ENCODE data around the gene RALGAPA2. TPM values are rescaled to one million over a fixed set of nuclear protein-coding genes. Genes with fewer than 3 reads are reported as not detected.

Gene RALGAPA2
- total RNA-seq, 2 donors from 2014 or later, result 27.8 to 28.5 TPM

DNA sequence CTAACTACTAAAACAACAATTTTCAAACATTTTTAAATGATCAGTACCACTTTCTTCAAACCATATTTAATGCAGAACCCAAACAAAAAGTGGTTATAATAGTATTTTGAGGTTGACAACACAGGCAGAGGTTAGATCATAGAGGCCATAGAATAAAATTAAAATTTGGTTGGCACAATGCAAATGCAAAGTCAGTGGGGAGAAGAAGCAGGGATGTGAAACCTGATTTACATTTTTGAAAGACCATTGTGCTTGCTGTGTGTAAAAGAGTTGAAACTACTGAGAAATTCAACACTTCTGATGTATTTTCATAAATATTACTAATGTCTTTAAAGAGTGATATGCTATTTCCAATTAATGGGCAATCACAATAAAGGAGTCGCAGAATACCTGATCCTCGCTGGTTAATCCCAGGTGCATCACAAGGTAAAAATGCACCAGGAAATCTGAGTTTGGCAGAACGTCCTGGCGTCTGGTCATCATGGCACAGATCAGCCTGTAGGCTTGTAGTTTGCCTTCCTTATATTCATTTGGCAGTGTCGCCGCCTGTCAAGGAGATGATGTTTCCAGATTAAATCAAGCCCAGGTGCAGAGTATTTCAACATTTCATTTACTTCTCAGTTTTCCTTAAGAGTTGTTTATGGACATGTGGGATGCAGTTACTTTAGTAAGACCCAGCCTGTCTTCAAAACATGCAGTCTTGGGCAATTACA is 141.2 kb downstream of the RALGAPA2 start:
- no peak for DNase-seq (ENCODE audit: low spot score)
- Histone ChIP-seq H3K9me3 (no peaks in the 10 kb centered on the region), H3K4me1 (no peaks in the 10 kb centered on the region), H3K36me3 (peaks cover 32% of the 10 kb centered on the region), H3K27ac (no peak overlapping the region), H3K27me3 (no peaks in the 10 kb centered on the region), H3K4me3 (no peak overlapping the region)
- TF ChIP-seq, protein P1, sequence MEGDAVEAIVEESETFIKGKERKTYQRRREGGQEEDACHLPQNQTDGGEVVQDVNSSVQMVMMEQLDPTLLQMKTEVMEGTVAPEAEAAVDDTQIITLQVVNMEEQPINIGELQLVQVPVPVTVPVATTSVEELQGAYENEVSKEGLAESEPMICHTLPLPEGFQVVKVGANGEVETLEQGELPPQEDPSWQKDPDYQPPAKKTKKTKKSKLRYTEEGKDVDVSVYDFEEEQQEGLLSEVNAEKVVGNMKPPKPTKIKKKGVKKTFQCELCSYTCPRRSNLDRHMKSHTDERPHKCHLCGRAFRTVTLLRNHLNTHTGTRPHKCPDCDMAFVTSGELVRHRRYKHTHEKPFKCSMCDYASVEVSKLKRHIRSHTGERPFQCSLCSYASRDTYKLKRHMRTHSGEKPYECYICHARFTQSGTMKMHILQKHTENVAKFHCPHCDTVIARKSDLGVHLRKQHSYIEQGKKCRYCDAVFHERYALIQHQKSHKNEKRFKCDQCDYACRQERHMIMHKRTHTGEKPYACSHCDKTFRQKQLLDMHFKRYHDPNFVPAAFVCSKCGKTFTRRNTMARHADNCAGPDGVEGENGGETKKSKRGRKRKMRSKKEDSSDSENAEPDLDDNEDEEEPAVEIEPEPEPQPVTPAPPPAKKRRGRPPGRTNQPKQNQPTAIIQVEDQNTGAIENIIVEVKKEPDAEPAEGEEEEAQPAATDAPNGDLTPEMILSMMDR (IDR thresholded peaks at IDR 0.05), result no peak

DNA sequence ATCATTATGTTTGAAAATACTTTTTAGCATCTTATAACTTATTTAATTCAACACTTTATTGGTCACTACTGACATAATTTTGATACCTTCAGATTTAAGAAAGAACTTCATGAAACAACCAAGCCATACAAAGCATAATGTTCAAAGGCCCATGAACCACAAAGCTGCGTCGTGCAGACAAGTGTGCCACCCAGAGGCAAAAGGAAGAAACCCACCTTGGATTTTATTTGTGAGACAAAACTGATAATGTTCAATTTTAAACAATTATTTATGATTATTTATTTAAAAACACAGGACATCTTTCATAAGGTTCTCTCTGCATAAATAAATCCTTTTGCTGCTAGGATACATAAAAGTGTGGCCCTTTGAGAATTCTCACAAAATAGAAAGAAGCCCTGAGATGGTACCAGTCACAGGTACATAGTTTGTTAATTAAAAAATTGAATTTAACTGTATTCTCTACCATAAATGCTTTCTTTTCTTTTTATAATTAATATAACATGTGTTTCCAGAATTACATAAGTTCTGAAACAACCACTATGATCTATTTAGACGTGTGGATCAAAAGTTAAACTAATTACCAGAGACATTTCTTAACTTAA is 143.7 kb downstream of the RALGAPA2 start:
- no peak for DNase-seq (ENCODE audit: low spot score)
- peaks cover 18% of the 10 kb centered on the region for H3K36me3 ChIP-seq

DNA sequence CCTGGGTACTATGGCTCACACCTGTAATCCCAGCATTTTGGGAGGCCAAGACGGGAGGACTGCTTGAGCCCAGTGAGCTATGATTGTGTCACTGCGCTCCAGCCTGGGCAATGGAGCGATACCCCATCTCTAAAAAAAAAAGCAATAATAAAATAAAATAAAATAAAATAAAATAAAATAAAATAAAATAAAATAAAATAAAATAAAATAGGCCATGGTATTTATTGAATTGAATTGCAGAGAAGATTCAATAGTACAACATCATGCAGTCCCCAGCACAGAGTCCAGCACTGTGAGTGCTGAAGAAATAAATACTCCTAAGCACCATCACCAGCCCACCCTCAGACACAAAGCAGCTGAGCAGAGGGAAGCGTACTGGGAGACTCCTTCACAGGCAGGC is 144.7 kb downstream of the RALGAPA2 start:
- Histone ChIP-seq H3K27me3 (no peaks in the 10 kb centered on the region), H3K36me3 (peaks cover 18% of the 10 kb centered on the region), H3K4me1 (no peaks in the 10 kb centered on the region), H3K4me3 (no peak overlapping the region), H3K9me3 (no peaks in the 10 kb centered on the region), H3K27ac (no peak overlapping the region)
- no peak for DNase-seq (ENCODE audit: low spot score)
- TF ChIP-seq, protein P1 (IDR thresholded peaks at IDR 0.05), result no peak

More for the DNA sequence above, 143.7 kb downstream of the RALGAPA2 start:
- Histone ChIP-seq H3K9me3 (no peaks in the 10 kb centered on the region), H3K4me1 (no peaks in the 10 kb centered on the region), H3K27me3 (no peaks in the 10 kb centered on the region), H3K27ac (no peak overlapping the region), H3K4me3 (no peak overlapping the region)
- TF ChIP-seq, protein P1 (IDR thresholded peaks at IDR 0.05), result peak; percentile 27 to 71

DNA sequence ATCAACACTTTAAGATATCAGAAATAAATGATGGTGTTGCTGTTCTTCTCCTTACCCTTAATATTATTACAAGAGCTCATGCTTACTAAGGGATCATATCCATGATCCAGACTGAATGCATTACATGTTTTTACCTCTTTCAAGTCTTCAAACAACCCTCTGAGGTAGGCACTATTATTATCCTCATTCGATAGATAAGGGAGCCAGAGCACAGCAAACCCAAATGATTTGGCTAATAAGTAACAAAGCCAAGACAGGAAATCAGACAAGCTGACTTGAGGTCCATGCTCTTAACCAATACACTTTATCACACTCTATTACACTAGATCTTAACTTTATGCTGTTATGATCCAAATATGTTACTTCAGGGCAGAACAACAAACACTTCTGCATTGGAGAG is 145.9 kb downstream of the RALGAPA2 start:
- H3K27me3 ChIP-seq, result no peaks in the 10 kb centered on the region
- H3K36me3 ChIP-seq, result peaks cover 10% of the 10 kb centered on the region
- DNase-seq (ENCODE audit: low spot score), result no peak
- H3K27ac ChIP-seq, result no peak overlapping the region
- TF ChIP-seq, protein P1 (IDR thresholded peaks at IDR 0.05), result no peak
- H3K4me1 ChIP-seq, result no peaks in the 10 kb centered on the region
- H3K4me3 ChIP-seq, result no peak overlapping the region
- H3K9me3 ChIP-seq, result no peaks in the 10 kb centered on the region

DNA sequence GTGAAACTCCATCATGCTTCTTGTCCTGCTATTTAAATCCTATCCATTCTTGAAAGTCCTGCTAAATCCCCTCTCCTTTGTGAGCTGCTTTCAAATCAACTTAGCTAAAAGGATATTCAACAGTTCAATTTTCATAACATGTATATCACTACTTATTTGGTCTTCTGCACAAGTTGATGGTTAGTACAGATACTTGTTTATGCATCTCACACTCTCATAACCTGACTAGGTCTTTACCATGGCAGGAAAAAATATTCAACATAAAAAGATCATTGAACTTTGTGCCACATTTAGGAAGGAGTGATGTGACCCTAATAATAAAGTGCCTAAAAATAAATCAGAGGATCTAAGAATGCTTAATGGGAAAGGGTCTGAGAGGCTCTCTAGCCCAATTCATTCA is 148.2 kb downstream of the RALGAPA2 start:
- TF ChIP-seq, protein P1 (IDR thresholded peaks at IDR 0.05), result no peak
- no peak for DNase-seq (ENCODE audit: low spot score)
- no peaks in the 10 kb centered on the region for H3K9me3 ChIP-seq
- peaks cover 4% of the 10 kb centered on the region for H3K36me3 ChIP-seq
- H3K4me1 ChIP-seq, result no peaks in the 10 kb centered on the region
- H3K27ac ChIP-seq, result no peak overlapping the region
- H3K27me3 ChIP-seq, result no peaks in the 10 kb centered on the region
- H3K4me3 ChIP-seq, result no peak overlapping the region

All from right atrium auricular region (tissue), 2 donors.